GM19023 (cell line): ENCODE measurements around the gene VAMP1.
"Not testable (repeated sequence)": the region's sequence is repeated elsewhere in the genome, so short reads cannot be mapped to it uniquely, and the experiment has no call there.

Experiments
- ATAC-seq: cut with Tn5 transposase; IDR thresholded peaks from one replicate; pipeline ENCODE4 v1.9.1; 2021; ENCODE audit warnings: mild to moderate bottlenecking, moderate library complexity; ENCODE audit not compliant: unreplicated experiment

Gene VAMP1

GRCh38 chr12:6469609-6470374 is 685 bp downstream of the VAMP1 start:
- no peak for ATAC-seq

- ATAC-seq: no peak
These were observed 1.4 kb downstream of the VAMP1 start for GRCh38 chr12:6469092-6469491.

GRCh38 chr12:6468283-6468575 is 2.2 kb downstream of the VAMP1 start:
- no peak for ATAC-seq

GRCh38 chr12:6467571-6468282 is 2.8 kb downstream of the VAMP1 start:
- not testable (repeated sequence) for ATAC-seq

- ATAC-seq: not testable (repeated sequence)
These were observed 3.7 kb downstream of the VAMP1 start for GRCh38 chr12:6466751-6467150.

GRCh38 chr12:6466184-6466573 is 4.3 kb downstream of the VAMP1 start:
- ATAC-seq: no peak

GRCh38 chr12:6465467-6466183 is 4.9 kb downstream of the VAMP1 start:
- no peak for ATAC-seq

GRCh38 chr12:6464531-6464930 is 5.9 kb downstream of the VAMP1 start:
- no peak for ATAC-seq

- no peak for ATAC-seq
These were observed 6.6 kb downstream of the VAMP1 start for GRCh38 chr12:6463858-6464257.

- ATAC-seq: no peak
These were observed 7.3 kb downstream of the VAMP1 start for GRCh38 chr12:6463216-6463615.

GRCh38 chr12:6462234-6462995 is 8.1 kb downstream of the VAMP1 start:
- no peak for ATAC-seq

GRCh38 chr12:6461401-6462233 is 8.9 kb downstream of the VAMP1 start:
- ATAC-seq: peak; percentile 86

GRCh38 chr12:6460751-6461371 is 9.6 kb downstream of the VAMP1 start:
- no peak for ATAC-seq

- no peak for ATAC-seq
These were observed 11.5 kb downstream of the VAMP1 start for GRCh38 chr12:6459004-6459337.

GRCh38 chr12:6458281-6459003 is 12.0 kb downstream of the VAMP1 start:
- ATAC-seq: no peak

GRCh38 chr12:6457220-6457945 is 13.1 kb downstream of the VAMP1 start:
- ATAC-seq: no peak

GRCh38 chr12:6452944-6453630 is 17.4 kb downstream of the VAMP1 start:
- ATAC-seq: no peak
